M059J (cell line): ENCODE results near the gene CCDC171. TPM values are rescaled to one million over a fixed set of nuclear protein-coding genes. Genes with fewer than 3 reads are reported as not detected.
"Not testable (repeated sequence)": the region's sequence is repeated elsewhere in the genome, so short reads cannot be mapped to it uniquely, and the experiment has no call there.

Experiments used
- DNase-seq: peaks from one replicate; pipeline ENCODE4 v3.0.0-alpha.2; 2012; ENCODE audit warnings: low read depth
- total RNA-seq: library from RNA; depleted of rRNA; stranded (reverse); fragments of >200 nt; shearing (Covaris generic); gene quantifications from 2 replicates; pipeline ENCODE4 v1.2.3, GENCODE V29; 2014

CCDC171 gene
- total RNA-seq, 1 experiment from 2014 or later, result 1.8 TPM

DNA sequence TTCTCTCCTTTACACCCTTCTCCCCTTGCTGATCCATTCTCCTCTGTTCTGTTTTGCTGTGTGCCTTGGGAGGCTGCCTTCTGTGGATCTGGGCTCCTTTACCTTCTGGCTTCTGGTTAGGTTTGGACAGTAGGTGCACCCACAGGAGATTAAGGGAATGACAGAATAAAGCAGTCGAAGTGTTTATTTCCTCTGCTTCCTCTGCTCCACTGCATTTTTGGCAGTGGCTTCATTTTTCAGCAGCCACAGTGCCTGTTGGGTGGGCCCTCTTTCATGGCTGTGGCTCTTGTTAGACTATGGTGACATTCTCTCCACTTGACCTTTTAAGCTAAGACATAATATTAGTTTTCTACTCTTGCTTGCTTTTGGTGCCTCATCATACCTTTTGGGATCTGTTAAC lies 144.1 kb downstream of the CCDC171 start:
- peak; percentile 73 for DNase-seq

DNA sequence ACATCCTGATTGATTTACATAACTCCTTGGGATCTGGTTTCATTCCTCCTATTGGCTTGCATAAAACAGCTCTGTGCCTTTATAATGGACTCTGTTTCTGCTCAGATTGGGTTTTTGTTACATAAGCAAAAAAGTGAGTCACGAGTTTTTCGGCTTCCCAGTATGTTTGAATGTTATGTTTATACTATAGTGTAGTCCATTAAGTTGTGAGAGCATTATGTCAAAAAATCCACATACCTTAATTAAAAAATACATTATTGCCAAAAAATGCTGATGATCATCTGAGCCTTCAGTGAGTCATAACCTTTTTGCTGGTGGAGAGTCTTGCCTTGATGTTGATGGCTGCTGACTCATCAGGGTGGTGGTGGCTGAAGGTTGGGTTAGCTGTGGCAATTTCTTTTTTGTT lies 144.6 kb downstream of the CCDC171 start:
- peak; percentile 90 for DNase-seq

DNA sequence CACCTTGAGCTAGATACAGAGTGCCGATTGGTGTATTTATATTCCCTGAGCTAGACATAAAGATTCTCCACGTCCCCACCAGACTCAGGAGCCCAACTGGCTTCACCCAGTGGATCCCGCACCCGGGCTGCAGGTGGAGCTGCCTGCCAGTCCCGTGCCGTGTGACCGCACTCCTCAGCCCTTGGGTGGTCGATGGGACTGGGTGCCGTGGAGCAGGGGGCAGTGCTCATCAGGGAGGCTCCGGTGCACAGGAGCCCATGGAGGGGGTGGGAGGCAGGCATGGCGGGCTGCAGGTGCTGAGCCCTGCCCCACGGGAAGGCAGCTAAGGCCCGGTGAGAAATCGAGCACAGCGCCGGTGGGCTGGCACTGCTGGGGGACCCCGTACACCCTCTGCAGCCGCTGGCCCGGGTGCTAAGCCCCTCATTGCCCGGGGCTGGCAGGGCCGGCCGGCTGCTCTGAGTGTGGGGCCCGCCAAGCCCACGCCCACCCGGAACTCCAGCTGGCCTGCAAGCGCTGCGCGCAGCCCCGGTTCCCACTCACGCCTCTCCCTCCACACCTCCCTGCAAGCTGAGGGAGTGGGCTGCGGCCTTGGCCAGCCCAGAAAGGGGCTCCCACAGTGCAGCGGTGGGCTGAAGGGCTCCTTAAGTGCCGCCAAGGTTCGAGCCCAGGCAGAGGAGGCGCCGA lies 147.2 kb downstream of the CCDC171 start:
- DNase-seq, result not testable (repeated sequence)

DNA sequence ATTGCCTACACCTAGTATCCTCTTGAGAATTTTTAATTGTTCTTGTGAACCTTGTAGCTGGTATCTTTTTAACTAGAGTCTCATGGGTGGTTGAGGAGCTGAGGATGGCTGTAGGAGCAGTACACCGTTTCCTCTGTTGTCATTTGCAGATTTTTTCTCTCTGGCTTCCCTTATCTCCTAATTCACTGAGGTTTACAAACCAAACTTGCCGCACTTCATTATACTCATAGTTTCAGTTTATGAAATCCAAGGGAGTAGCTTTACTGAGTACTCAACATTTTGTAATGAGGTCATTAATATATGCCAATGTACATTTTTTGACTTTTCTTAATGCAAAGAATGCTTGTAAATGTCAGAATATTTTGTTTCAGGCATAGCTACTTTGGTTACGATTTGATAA lies 154.2 kb downstream of the CCDC171 start:
- DNase-seq, result no peak

DNA sequence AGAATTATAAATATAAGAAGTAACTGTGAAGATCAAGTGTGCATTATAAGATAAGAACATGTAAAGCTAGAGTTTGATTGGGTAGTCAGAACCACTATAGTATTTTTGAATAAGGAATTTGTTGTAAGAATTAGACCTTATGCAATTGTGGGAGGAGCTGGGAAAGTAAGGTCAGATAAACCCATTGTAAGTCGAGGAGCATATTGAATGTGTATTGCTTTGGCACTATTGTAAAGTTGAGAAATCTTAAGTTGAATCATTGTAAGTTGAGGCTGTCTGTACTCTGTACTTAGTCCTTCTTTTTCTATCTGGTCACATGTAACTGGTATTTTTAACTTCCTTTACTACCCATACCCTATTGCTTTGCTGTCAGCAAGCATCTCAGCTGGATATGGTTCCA lies 158.7 kb downstream of the CCDC171 start:
- no peak for DNase-seq

DNA sequence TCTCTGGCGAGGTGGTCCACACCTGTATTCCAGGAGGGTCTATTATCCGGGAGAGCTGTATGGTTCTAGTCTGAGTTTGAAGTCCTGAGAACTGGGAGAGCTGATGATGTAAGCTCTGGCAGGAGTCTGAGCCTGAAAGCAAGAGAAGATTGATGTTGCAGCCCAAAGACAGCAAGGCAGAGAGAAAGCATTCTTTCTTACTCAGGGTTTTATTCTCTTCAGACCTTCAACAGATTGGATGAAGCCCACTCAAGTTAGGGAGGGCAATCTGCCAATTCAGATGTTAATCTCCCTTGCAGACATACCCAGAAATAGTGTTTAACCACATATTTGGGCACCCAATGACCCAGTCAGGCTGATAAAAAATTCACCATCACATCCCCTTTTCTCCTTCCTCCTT lies 159.1 kb downstream of the CCDC171 start:
- no peak for DNase-seq

DNA sequence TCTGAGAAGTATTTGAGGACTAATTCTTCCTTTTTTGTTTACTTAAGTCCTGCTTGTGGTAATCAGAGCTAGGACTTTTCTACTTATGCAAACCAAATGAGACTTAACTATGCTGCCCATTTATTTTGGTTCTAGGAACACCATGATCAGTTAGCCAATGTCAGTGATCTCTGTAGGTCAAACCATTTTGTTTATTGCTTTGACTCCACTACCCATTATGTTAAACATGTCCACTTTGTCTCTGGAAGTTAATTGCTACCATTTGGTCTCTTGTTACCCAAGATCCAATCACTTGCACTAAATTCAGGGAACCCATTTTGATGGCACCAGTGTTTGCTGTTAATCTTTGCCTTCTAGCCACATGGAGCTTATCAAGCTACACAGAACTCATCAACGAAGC lies 161.9 kb downstream of the CCDC171 start:
- no peak for DNase-seq

DNA sequence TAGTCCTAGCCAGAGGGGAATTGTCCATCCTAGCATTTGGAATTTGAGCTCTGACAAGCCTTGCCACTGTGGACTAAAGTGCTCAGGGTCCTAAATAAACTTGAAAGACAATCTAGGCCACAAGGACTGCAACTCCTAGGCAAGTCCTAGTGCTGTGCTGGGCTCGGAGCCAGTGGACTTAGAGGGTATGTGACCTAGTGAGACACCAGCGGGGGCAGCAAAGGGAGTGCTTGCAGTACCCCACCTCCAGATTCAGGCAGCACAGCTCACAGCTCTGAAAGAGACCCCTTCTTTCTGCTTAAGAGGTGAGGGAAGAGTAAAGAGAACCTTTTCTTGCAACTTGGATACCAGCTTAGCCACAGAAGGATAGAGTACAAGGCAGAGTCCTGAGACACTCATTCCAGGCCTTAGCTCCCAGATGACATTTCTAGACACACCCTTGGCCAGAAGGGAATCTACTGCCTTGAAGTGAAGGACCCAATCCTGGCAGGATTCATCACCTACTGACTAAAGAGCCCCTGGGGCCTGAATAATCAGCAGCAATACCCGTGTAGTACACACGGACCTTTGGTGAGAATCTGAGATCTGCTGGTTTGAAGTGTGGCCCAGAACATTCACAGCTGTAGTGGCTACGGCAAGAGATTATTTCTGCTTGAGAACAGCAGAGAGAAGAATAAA lies 164.6 kb downstream of the CCDC171 start:
- DNase-seq, result no peak

DNA sequence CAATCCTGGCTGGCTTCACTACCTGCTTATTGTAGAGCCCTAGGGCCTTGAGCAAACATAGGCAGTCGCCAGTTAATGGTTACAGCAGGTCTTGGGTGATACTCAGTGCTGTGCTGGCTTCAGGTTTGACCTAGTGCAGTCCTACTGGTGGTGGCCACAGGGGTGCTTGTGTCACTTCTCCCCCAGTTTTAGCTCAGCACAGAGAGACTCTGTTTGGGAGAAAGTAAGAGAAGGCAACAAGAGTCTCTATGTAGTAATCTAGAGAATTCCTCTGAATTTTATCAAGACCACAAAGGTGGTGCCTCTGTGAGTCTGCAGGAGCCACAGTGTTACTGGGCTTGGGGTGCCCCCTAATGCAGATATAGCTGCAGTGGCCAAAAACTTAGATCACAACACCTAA lies 165.6 kb downstream of the CCDC171 start:
- DNase-seq, result no peak

DNA sequence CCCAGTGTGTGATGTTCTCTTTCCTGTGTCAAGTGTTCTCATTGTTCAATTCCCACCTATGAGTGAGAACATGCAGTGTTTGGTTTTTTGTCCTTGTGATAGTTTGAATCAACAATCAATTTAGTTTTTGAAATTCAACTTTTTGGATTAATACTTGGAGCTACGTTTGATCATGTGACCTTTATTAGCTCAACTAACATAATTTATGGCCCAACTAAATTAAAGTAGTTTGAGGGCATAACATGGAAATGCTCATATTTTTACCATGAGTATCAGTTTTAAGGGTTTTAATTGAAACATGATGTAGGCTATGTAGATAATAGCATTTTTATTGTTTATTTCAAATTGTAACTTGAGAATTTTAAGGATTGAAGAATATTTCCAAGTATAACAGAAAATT lies 168.0 kb downstream of the CCDC171 start:
- no peak for DNase-seq

DNA sequence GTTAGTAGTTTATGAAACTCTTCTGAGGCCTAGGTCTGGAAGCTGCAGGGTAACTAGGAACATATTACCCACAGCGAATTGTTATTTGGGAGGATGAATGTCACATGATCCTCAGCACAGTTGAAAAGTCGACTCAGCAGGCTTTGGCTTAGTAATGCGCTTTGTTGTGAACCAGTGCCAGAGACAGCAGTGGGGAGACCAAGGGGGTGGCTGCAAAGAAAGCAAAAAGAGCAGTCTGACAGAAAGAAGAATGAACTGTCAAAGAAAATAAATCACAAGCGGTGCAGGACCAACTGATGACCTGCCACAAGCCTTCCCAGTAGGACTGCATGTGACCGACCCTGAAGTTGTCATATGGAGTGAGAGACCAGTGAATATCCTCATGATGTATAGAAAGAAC lies 170.0 kb downstream of the CCDC171 start:
- DNase-seq, result no peak

DNA sequence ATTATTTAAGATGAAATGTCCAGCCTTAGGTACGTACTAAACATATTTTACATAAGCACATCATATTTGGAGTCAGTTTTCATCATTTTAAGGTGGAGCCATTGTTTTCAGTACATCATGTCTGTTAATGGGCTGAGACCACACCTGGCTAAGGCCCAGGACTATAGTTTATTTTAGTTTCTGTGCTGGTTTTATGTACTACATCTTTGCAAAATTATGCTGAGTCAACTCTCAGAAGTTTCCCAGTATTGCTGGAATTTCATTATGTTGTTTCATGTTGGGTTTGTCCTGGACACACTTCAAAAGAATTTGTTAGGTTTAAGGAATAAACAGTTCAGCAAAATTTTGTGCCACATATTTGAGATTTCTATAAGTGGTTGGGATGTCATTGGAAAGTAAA lies 171.2 kb downstream of the CCDC171 start:
- peak; percentile 45 for DNase-seq

DNA sequence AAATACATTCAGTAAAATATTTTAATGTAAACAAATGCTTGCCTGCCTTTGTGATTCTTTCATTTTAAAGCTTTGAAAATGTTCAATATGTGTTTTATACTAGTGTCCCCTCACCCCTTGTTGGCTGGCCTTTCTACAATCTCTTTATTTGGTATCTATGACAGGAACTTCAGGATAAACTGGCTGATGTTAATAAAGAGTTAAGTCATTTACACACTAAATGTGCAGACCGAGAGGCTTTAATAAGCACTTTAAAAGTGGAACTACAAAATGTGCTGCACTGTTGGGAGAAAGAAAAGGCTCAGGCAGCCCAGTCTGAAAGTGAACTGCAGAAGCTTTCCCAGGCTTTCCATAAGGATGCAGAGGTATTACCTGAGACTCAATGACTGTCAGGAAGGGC lies 171.8 kb downstream of the CCDC171 start:
- no peak for DNase-seq

DNA sequence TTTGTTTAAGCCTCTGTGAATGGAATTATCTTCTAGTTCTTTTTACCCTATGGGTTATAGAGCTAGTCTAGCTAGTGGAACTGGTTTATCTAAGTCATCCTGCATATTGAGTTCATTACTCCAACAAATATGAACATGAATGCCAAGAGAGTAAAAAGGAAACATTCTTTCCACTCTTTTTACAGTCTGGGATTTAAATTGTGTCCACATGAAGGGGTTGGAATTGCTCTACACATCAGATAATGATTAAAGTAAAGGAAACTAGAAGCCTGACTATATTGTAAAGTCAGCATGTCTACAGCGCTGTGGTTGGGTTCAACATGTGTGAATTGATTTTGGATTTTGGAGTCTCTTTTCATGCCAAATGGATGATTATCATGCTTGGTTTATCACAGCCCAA lies 173.1 kb downstream of the CCDC171 start:
- no peak for DNase-seq

DNA sequence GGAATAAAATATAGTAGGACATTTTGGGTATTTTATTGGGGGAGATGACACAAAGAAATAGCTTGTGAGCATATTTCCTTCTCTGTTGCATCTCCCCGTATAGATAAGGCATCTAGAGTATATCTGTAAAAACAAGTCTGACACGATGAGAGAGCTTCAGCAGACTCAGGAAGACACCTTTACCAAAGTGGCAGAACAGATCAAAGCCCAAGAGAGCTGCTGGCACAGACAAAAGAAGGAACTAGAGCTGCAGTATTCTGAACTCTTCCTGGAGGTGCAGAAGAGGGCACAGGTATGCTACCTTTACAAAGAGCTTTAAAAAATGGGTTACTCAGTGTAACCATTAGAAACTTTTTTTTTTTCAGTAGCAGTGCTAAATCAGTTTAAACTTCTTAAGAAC lies 176.7 kb downstream of the CCDC171 start:
- no peak for DNase-seq

DNA sequence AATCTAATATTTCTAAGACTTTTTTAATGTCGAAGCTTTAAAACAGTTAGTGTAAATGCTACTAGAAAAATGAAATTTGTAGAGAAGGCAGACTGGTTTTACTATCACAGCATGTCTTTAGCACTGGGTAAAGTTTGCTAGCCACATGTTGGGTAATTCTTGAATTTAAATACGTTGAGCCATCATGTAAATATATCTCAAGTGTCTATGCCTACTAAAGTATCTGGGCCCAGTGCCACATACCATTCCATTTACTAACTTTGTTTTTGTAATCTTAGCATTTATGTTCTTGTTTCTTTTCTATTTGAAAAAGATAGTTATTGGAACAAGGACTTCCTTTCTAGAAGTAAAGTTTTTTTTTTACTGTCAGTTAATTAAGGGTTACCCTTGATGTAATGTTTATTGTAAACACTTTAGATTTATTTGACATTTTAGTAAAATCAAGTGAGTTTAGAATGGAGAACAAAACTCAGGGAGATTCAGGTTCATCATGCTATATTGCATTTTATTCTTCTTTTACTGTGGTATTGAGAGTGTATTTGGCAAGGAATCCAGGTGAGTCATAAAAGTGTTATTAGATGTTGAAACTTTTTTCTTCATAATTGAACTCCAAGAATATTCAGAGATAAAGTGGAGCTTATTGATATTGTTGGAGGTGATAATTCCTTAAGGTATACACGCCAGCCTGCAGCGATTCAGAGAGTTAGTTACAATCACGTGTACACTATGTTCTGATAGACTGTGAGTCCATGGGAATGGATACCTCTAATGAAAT lies 182.4 kb downstream of the CCDC171 start:
- peak; percentile 94 for DNase-seq

DNA sequence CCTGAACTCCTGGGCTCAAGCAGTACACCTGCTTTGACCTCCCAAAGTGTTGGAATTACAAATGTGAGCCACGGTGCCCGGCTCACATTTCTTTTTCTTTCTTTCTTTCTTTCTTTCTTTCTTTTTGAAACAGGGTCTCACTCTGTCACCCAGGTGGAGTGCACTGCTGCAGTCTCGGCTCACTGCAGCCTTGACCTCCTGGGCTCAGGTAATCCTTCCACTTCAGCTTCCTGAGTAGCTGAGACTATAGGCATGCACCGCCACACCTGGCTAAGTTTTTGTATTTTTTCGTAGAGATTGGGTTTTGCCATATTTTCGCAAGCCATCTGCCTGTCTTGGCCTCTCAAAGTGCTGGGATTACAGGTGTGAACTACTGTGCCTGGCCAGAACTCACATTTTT lies 183.7 kb downstream of the CCDC171 start:
- DNase-seq, result no peak

DNA sequence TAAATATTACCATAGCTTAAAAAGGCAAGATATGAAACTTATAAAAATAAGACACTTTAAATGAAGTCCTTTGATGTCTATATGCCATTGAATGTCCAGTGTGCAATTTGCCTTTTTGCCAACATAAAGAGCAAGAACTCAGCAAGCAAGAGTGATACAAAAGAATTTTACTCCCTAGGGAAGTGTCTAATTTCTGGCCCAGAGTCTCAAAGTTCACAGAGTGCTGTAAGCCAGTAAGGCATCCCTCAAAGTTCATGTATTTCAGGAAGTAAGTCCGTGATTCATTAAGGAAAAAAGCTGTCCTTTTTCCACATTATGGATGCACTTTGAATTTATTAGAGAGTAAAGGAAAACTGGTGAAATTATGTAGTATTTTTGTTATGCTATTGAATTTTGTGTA lies 185.2 kb downstream of the CCDC171 start:
- DNase-seq, result peak; percentile 7

DNA sequence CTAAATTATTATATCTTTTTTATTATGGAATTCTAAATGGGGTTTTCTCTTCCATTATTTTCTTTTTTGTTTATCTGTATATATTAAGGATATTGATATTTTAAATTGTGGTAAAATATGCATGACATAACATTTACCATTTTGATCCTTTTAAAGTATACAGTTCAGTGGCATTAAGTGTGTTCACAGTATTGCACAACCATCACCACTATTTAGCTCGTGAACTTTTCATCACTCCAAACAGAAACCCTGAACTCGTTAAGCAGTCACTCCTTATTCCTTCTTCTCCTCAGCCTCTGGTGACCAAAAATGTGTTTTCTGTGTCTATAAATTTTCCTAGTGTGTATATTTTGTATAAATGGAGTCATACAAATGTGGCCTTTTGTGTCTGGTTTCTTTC lies 188.2 kb downstream of the CCDC171 start:
- no peak for DNase-seq

DNA sequence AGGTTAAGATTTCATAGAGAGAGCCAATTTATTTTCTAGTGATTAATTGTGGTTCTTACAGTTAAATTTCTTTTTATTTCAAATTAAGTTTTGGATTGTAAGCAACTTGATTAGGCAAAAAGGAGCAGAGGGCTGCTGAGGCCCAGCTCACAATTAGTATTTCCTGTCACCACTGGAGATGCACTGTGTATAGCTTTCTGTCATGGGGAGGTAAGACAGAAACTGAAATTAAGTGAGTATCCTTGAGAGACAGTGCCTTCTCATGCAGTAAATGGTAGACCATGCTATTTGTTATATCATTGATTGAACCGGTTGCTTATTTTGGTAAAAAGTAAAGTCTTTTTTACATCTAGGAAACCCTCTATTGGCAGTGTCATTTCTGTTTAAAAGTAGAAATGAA lies 190.7 kb downstream of the CCDC171 start:
- DNase-seq, result no peak

DNA sequence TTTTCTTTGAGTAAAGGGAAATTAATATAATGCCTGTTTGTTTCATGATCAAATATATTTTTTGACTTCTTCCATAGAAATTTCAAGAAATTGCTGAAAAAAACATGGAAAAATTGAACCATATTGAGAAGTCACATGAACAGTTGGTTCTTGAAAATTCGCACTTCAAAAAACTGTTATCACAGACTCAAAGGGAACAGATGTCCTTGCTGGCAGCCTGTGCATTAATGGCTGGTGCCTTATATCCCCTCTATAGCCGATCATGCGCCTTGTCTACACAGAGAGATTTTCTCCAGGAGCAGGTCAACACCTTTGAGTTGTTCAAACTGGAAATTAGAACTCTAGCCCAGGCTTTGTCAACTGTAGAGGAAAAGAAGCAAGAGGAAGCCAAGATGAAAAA lies 191.4 kb downstream of the CCDC171 start:
- no peak for DNase-seq

DNA sequence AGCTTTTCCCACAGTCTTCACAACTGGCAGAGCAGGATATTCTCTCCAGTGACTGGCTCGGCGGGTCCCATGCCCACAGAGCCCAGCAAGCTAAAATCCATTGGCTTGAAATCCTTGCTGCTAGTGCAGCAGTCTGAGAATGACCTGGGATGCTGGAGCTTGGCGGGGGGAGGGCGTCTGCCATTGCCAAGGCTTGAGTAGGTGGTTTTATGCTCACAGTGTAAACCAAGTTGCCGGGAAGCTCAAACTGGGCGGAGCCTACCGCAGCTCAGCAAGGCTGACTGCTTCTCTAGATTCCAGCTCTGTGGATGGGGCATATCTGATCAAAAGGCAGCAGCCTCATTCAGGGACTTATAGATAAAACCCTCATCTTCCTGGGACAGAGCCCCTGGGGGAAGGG lies 194.1 kb downstream of the CCDC171 start:
- no peak for DNase-seq

DNA sequence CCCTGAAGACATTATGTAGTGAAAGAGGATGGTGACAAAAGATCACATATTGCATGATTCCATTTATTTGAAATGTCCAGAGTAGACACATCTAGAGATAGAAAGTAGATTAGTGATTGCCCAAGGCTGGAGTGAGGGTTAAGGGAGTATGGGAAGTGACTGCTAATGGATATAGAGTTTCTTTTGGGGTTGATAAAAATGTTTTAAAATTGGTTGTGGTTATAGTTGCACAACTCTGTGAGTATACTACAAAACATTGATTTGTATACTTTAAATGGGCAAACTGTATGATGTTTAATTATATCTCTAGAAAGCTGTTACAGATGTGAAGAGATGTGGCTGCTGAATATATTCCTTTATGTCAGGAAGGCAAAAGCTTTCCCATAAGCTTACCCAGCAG lies 202.8 kb downstream of the CCDC171 start:
- DNase-seq, result peak; percentile 1
